GM12878 (cell line): Measurements from ENCODE around the gene CEP76. TPM values are rescaled to one million over a fixed set of nuclear protein-coding genes. Genes with fewer than 3 reads are reported as not detected.

Source experiments
- ATAC-seq: fragments of 200-7000 bp; cut with Tn5 transposase; 3 replicates; pipeline ENCODE4 v1.9.1; 2020; ENCODE audit warnings: mild to moderate bottlenecking, moderate library complexity
- BruUV-seq: library from RNA; stranded (reverse); fragments of 400-500 nt; replicated peaks from 2 replicates; lab custom pipeline; 2021; lab: Mats Ljungman, UMichigan
- CTCF ChIA-PET: fragments of 300-600 bp; sonication (Branson Sonifier 250); formaldehyde crosslinking; extraction: SDS; loops from one replicate; lab custom pipeline; 2021; ENCODE audit warnings: inconsistent platforms; lab: Yijun Ruan, JAX
- POLR2A ChIA-PET: fragments of 350-600 bp; formaldehyde crosslinking; extraction: SDS; loops from one replicate; lab custom pipeline; 2021; ENCODE audit warnings: inconsistent platforms; lab: Charles Lee
- RAD21 ChIA-PET: fragments of 300-600 bp; sonication (Branson Sonifier 250); formaldehyde crosslinking; loops from one replicate; lab custom pipeline; 2023; ENCODE audit warnings: antibody characterized with exemption; ENCODE audit not compliant: unreplicated experiment; lab: Charles Lee
- SMC1A ChIA-PET: fragments of 300-600 bp; sonication (Branson Sonifier 250); formaldehyde crosslinking; loops from one replicate; lab custom pipeline; 2023; ENCODE audit not compliant: unreplicated experiment, uncharacterized antibody; lab: Charles Lee
- DNase-seq: peaks from one replicate; pipeline ENCODE4 v3.0.0-alpha.2; 2011; ENCODE audit warnings: low read depth, low spot score
- FAIRE-seq: peaks from 3 replicates; lab custom pipeline; 2011; peaks lifted over from hg19 to GRCh38; lab: Jason Lieb, UNC
- H2AFZ ChIP-seq: 2 replicates; pipeline ENCODE4 v1.6.0; 2011; ENCODE audit warnings: low read depth, low read length, control low read depth; ENCODE audit not compliant: control insufficient read depth
- H3K27ac ChIP-seq: 2 replicates; pipeline ENCODE4 v1.5.1; 2011; ENCODE audit warnings: control low read depth; ENCODE audit not compliant: control insufficient read depth, insufficient read depth
- H3K27me3 ChIP-seq, 2 experiments: replicated peaks in 1 of 2; 2 replicates each; pipeline versions ENCODE4 v1.6.0 to v1.6.1; 2011; ENCODE audit warnings: low read length in 1 of 2; ENCODE audit not compliant: control insufficient read depth in 2 of 2, insufficient read depth in 2 of 2
- H3K36me3 ChIP-seq, 2 experiments: 2 replicates each; pipeline ENCODE4 v1.5.1; 2011; ENCODE audit warnings: low read length in 1 of 2; ENCODE audit not compliant: control insufficient read depth in 2 of 2, insufficient read depth in 2 of 2
- H3K4me1 ChIP-seq: 2 replicates; pipeline ENCODE4 v1.6.1; 2011; ENCODE audit warnings: mild to moderate bottlenecking, low read length, moderate library complexity, mixed read lengths; ENCODE audit not compliant: control insufficient read depth, insufficient read depth
- H3K4me2 ChIP-seq: 2 replicates; pipeline ENCODE4 v1.6.0; 2011; ENCODE audit warnings: control low read depth; ENCODE audit not compliant: control insufficient read depth, insufficient read depth
- H3K4me3 ChIP-seq: fragments of 200-600 bp; sonication (generic); 2 replicates; pipeline ENCODE4 v1.5.1; 2016
- H3K79me2 ChIP-seq: 2 replicates; pipeline ENCODE4 v1.6.0; 2011; ENCODE audit warnings: low read length; ENCODE audit not compliant: control insufficient read depth, insufficient read depth
- H3K9ac ChIP-seq: 2 replicates; pipeline ENCODE4 v1.8.0; 2011; ENCODE audit warnings: low read length, control low read depth, mixed read lengths; ENCODE audit not compliant: control insufficient read depth, insufficient read depth
- H3K9me3 ChIP-seq: replicated peaks from 3 replicates; pipeline ENCODE4 v1.5.1; 2011; ENCODE audit warnings: mild to moderate bottlenecking, low read length; ENCODE audit not compliant: control insufficient read depth, insufficient read depth
- H4K20me1 ChIP-seq: 2 replicates; pipeline ENCODE4 v1.6.0; 2011; ENCODE audit not compliant: control insufficient read depth, insufficient read depth
- CTCF ChIP-seq, 3 experiments: IDR thresholded peaks in 2 of 3; conservative IDR thresholded peaks in 1 of 3; 2 replicates each; pipeline ENCODE4 v1.5.1; 2011; ENCODE audit warnings: low read depth in 3 of 3, low read length in 3 of 3, mild to moderate bottlenecking in 3 of 3, control low read depth in 2 of 3, moderate library complexity in 2 of 3, inconsistent platforms in 1 of 3, mixed read lengths in 1 of 3; ENCODE audit not compliant: control insufficient read depth in 2 of 3, insufficient read depth in 1 of 3; ENCODE audit errors: extremely low read depth in 1 of 3
- MYB ChIP-seq: fragments of 150-350 bp; IDR thresholded peaks from 2 replicates; pipeline ENCODE4 v1.6.1; 2014; ENCODE audit warnings: mild to moderate bottlenecking, low read depth, low read length, borderline replicate concordance
- PAX8 ChIP-seq: fragments of 450-650 bp; IDR thresholded peaks from 2 replicates; pipeline ENCODE4 v1.6.1; 2017; ENCODE audit warnings: mild to moderate bottlenecking, moderate library complexity
- RAD21 ChIP-seq: IDR thresholded peaks from 2 replicates; pipeline ENCODE4 v1.6.1; 2011; ENCODE audit warnings: mild to moderate bottlenecking, low read depth, low read length, moderate library complexity; ENCODE audit not compliant: insufficient read depth
- RB1 ChIP-seq: fragments of 450-650 bp; formaldehyde crosslinking; IDR thresholded peaks from 2 replicates; pipeline ENCODE4 v1.6.1; 2017; ENCODE audit warnings: mild to moderate bottlenecking, borderline replicate concordance
- RELA ChIP-seq: fragments of 450-650 bp; IDR thresholded peaks from 2 replicates; pipeline ENCODE4 v1.8.0; 2014; ENCODE audit warnings: borderline replicate concordance; ENCODE audit not compliant: partially characterized antibody
- SMC3 ChIP-seq: IDR thresholded peaks from 2 replicates; pipeline ENCODE4 v1.6.1; 2011; ENCODE audit warnings: low read length, improper control_type of control experiment, borderline replicate concordance
- WGBS: methylation state at CpG from one replicate; pipeline ENCODE4 v1.1.6; 2016; ENCODE audit warnings: low lambda C conversion rate; ENCODE audit not compliant: insufficient replicate concordance, insufficient coverage; ENCODE audit errors: missing lambda C conversion rate; 5-methylcytosine and 5-hydroxymethylcytosine counted together
- in situ Hi-C: fragments of 300-500 bp; cut with MboI; formaldehyde crosslinking; loops from 9 replicates; pipeline ENCODE4 v1.14.3; 2018; ENCODE audit warnings: mixed read lengths
- intact Hi-C: fragments of 100-400 bp; cut with micrococcal nuclease; formaldehyde crosslinking; loops from one replicate; pipeline ENCODE4 v1.14.2; 2022; ENCODE audit not compliant: unreplicated experiment
- polyA plus RNA-seq, 11 experiments: library from polyadenylated mRNA; depleted of rRNA in 4 of 11; unstranded in 6 of 11; stranded (reverse) in 5 of 11; fragments of >200 nt; fragmentation: Nextera tagmentation in 4 of 11; fragmentation: Illumina TruSeq in 1 of 11; extraction: Ambion mirVana in 4 of 11; extraction: Trizol in 1 of 11; gene quantifications; 1 replicate in 1 of 11; 2 replicates in 10 of 11; pipeline versions ENCODE4 v1.2.1 to v1.2.3, GENCODE V29; 2011 to 2016; ENCODE audit warnings: inconsistent platforms in 2 of 11, missing spikeins in 2 of 11, low read depth in 1 of 11
- total RNA-seq, 4 experiments: library from RNA; depleted of rRNA in 3 of 4; stranded (reverse); fragments of >200 nt in 3 of 4; fragmentation: Illumina TruSeq in 1 of 4; extraction: Trizol in 1 of 4; gene quantifications; 2 replicates each; pipeline versions ENCODE4 v1.2.1 to v1.2.3, GENCODE V29; 2013 to 2021

CEP76 gene
- total and polyA plus RNA-seq, 10 of the 15 experiments (the other 5 are each of a cell fraction or from before 2014, with no cell fraction given): 3.9 to 14.9 (median 13.2) TPM

- FAIRE-seq: no peak
- in situ Hi-C loops: no loop called here
- peak; percentile 59; the same call in 2 of the 3 replicates for ATAC-seq
- WGBS: 67% methylated on average over 3 of the region's 3 CpGs
- no peak overlapping the region for H2AFZ ChIP-seq
- POLR2A ChIA-PET: no interaction called here
- no peaks in the 10 kb centered on the region for H3K27me3 ChIP-seq
- SMC1A ChIA-PET: no interaction called here
- no peak for TF ChIP-seq RELA
- no peak for TF ChIP-seq RB1
- no peak for TF ChIP-seq MYB
- TF ChIP-seq PAX8: no peak
- TF ChIP-seq RAD21: 0 out of 2 replicates have a peak, but pooled peaks have one; percentile 15
- TF ChIP-seq CTCF (IDR thresholded peaks at IDR 0.05 in 2 of 3, conservative IDR thresholded peaks at IDR 0.05 in 1 of 3; ENCODE audit: control insufficient read depth in 2 of 3, extremely low read depth in 1 of 3, insufficient read depth in 1 of 3, low read depth in 3 of 3, low read length in 3 of 3): peak in 1 of 3 experiments; percentile 33; a peak in 1 of 6 replicates
- peak; percentile 6; the same call in 1 of the 2 replicates for TF ChIP-seq SMC3
- TF ChIP-seq, all 136 proteins: peak for 3
- peaks cover 0 to 2% of the 10 kb centered on the region in 2 experiments; a peak in 2 of 4 replicates for H3K36me3 ChIP-seq
- no peak overlapping the region for H3K9ac ChIP-seq
- no peak overlapping the region for H3K4me2 ChIP-seq
- RAD21 ChIA-PET: no interaction called here
- H3K4me1 ChIP-seq: no peaks in the 10 kb centered on the region
- CTCF ChIA-PET: interaction anchor here (0.7 to 1.0 kb wide), 2 partner anchors 209 to 249 kb away, joined by 3 to 4 read pairs; no protein-coding TSS in a partner anchor
- intact Hi-C loops: no loop called here
- H4K20me1 ChIP-seq: no peaks in the 10 kb centered on the region
- no peak for DNase-seq
- no TSS peak for BruUV-seq
- no peak overlapping the region for H3K4me3 ChIP-seq
- no peak overlapping the region for H3K27ac ChIP-seq
- no peaks in the 10 kb centered on the region for H3K9me3 ChIP-seq
- H3K79me2 ChIP-seq: no peaks in the 10 kb centered on the region
Observed at GRCh38 chr18:12686100-12686499, 16.4 kb downstream of the CEP76 start.
